Measurements from ENCODE around the gene TSC2. TPM values are rescaled to one million over a fixed set of nuclear protein-coding genes. Genes with fewer than 3 reads are reported as not detected.
A peak's percentile ranks its signal among the peaks of the same experiment; 100 is the strongest.

TSC2 gene
- total RNA-seq, 1 donor from 2014 or later: 67.9 TPM

GRCh38 chr16:2001456-2002355, 46.1 kb upstream of the TSC2 start:
- peaks cover 3% of the 10 kb centered on the region for H3K36me3 ChIP-seq (ENCODE audit: control insufficient read depth, insufficient read depth, low read length)
- no peaks in the 10 kb centered on the region for H3K27me3 ChIP-seq (ENCODE audit: control insufficient read depth, insufficient read depth, low read length)
- no peak for TF ChIP-seq CTCF (IDR thresholded peaks at IDR 0.05; ENCODE audit: insufficient read depth, low read length, poor library complexity, severe bottlenecking)
- no peak overlapping the region for H3K4me3 ChIP-seq (ENCODE audit: low read depth, low read length)
- no peak for DNase-seq (ENCODE audit: low read depth)

GRCh38 chr16:2002406-2003230, 45.2 kb upstream of the TSC2 start:
- no peaks in the 10 kb centered on the region for H3K27me3 ChIP-seq (ENCODE audit: control insufficient read depth, insufficient read depth, low read length)
- DNase-seq (ENCODE audit: low read depth): no peak
- H3K36me3 ChIP-seq (ENCODE audit: control insufficient read depth, insufficient read depth, low read length): peaks cover 3% of the 10 kb centered on the region
- H3K4me3 ChIP-seq (ENCODE audit: low read depth, low read length): no peak overlapping the region
- no peak for TF ChIP-seq CTCF (IDR thresholded peaks at IDR 0.05; ENCODE audit: insufficient read depth, low read length, poor library complexity, severe bottlenecking)

GRCh38 chr16:2003231-2003826, 44.5 kb upstream of the TSC2 start:
- no peak for DNase-seq (ENCODE audit: low read depth)
- TF ChIP-seq CTCF (IDR thresholded peaks at IDR 0.05; ENCODE audit: insufficient read depth, low read length, poor library complexity, severe bottlenecking): no peak
- H3K27me3 ChIP-seq (ENCODE audit: control insufficient read depth, insufficient read depth, low read length): no peaks in the 10 kb centered on the region
- H3K36me3 ChIP-seq (ENCODE audit: control insufficient read depth, insufficient read depth, low read length): peaks cover 3% of the 10 kb centered on the region
- no peak overlapping the region for H3K4me3 ChIP-seq (ENCODE audit: low read depth, low read length)

GRCh38 chr16:2003827-2004641, 43.8 kb upstream of the TSC2 start:
- DNase-seq (ENCODE audit: low read depth): peak; percentile 57
- peak; percentile 99 for TF ChIP-seq CTCF (IDR thresholded peaks at IDR 0.05; ENCODE audit: insufficient read depth, low read length, poor library complexity, severe bottlenecking)
- no peak overlapping the region for H3K4me3 ChIP-seq (ENCODE audit: low read depth, low read length)
- peaks cover 3% of the 10 kb centered on the region for H3K36me3 ChIP-seq (ENCODE audit: control insufficient read depth, insufficient read depth, low read length)
- H3K27me3 ChIP-seq (ENCODE audit: control insufficient read depth, insufficient read depth, low read length): no peaks in the 10 kb centered on the region

GRCh38 chr16:2004795-2005517, 42.8 kb upstream of the TSC2 start:
- TF ChIP-seq CTCF (IDR thresholded peaks at IDR 0.05; ENCODE audit: insufficient read depth, low read length, poor library complexity, severe bottlenecking): no peak
- H3K27me3 ChIP-seq (ENCODE audit: control insufficient read depth, insufficient read depth, low read length): no peaks in the 10 kb centered on the region
- H3K4me3 ChIP-seq (ENCODE audit: low read depth, low read length): no peak overlapping the region
- H3K36me3 ChIP-seq (ENCODE audit: control insufficient read depth, insufficient read depth, low read length): peaks cover 3% of the 10 kb centered on the region
- no peak for DNase-seq (ENCODE audit: low read depth)

Data from kidney epithelial cell (primary cell).